DOHH2 (cell line): ENCODE measurements around the gene POLG.

Experiments
- H3F3A ChIP-seq: fragments of 200-600 bp; sonication (generic), shearing (Covaris generic); 2 replicates; pipeline ENCODE4 v1.6.0; 2016; ENCODE audit warnings: antibody characterized with exemption, mild to moderate bottlenecking; ENCODE audit not compliant: control insufficient read depth, insufficient read depth
- H3K27ac ChIP-seq: fragments of 200-600 bp; sonication (generic); 2 replicates; pipeline ENCODE4 v1.5.1; 2014; ENCODE audit warnings: low read depth, mild to moderate bottlenecking, low read length, moderate library complexity
- H3K27me3 ChIP-seq: fragments of 200-600 bp; sonication (generic); 2 replicates; pipeline ENCODE4 v1.6.1; 2014; ENCODE audit warnings: mild to moderate bottlenecking, low read length, mixed read lengths; ENCODE audit not compliant: control insufficient read depth
- H3K36me3 ChIP-seq: fragments of 200-600 bp; sonication (generic); 2 replicates; pipeline ENCODE4 v1.6.1; 2014; ENCODE audit warnings: mild to moderate bottlenecking, low read length, moderate library complexity, mixed read lengths; ENCODE audit not compliant: control insufficient read depth
- H3K4me1 ChIP-seq: fragments of 200-600 bp; sonication (generic); 2 replicates; pipeline ENCODE4 v1.6.1; 2014; ENCODE audit warnings: mild to moderate bottlenecking, low read length, mixed read lengths; ENCODE audit not compliant: control insufficient read depth
- H3K4me2 ChIP-seq: fragments of 200-600 bp; sonication (generic); 2 replicates; pipeline ENCODE4 v1.6.0; 2014; ENCODE audit warnings: mild to moderate bottlenecking, low read length, moderate library complexity
- H3K4me3 ChIP-seq: fragments of 200-600 bp; sonication (generic); 2 replicates; pipeline ENCODE4 v1.5.1; 2014; ENCODE audit warnings: mild to moderate bottlenecking, low read length, mixed read lengths
- H3K79me2 ChIP-seq: fragments of 200-600 bp; sonication (generic); 2 replicates; pipeline ENCODE4 v1.6.1; 2014; ENCODE audit warnings: mild to moderate bottlenecking, low read length, mixed read lengths; ENCODE audit not compliant: control insufficient read depth
- H3K9me2 ChIP-seq: fragments of 200-600 bp; sonication (generic); replicated peaks from 2 replicates; pipeline ENCODE4 v1.6.1; 2014; ENCODE audit warnings: mild to moderate bottlenecking, low read length, mixed read lengths; ENCODE audit not compliant: control insufficient read depth
- H3K9me3 ChIP-seq: fragments of 200-600 bp; sonication (generic); 2 replicates; pipeline ENCODE4 v1.6.1; 2014; ENCODE audit warnings: antibody characterized with exemption, low read length, mixed read lengths; ENCODE audit not compliant: control insufficient read depth, insufficient read depth
- H4K20me1 ChIP-seq: fragments of 200-600 bp; sonication (generic); 2 replicates; pipeline ENCODE4 v1.6.0; 2014; ENCODE audit warnings: low read depth, mild to moderate bottlenecking, antibody characterized with exemption, low read length, moderate library complexity; ENCODE audit not compliant: control insufficient read depth, insufficient read depth
- EZH2phosphoT487 ChIP-seq: fragments of 200-600 bp; sonication (generic); IDR thresholded peaks from 2 replicates; pipeline ENCODE4 v1.6.1; 2017; ENCODE audit warnings: borderline replicate concordance, mild to moderate bottlenecking, antibody characterized with exemption, low read length, moderate library complexity, mixed read lengths
- TF ChIP-seq, protein P1 (sequence below): fragments of 200-600 bp; sonication (generic); IDR thresholded peaks from one replicate; pipeline ENCODE4 v1.5.1; 2014; ENCODE audit warnings: antibody characterized with exemption, mild to moderate bottlenecking, low read depth, low read length; ENCODE audit not compliant: poor library complexity, severe bottlenecking

Gene POLG

DNA sequence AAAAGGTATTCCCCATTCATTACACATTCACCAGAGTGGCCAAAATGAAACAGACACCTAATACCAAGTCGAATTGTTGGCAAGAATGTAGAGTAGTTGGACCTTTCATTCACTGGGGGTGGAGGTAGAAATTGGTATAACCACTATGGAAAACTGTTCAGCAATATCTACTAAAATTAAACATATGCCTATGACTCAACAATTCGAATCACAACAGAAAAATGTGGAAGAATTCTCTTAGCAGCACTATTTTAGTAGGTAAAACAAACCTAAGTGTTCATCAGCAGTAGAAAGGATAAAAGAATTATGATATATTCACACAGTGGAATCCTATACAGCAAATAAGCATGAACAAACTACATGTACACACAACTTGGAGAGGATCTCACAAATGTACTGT, 30.6 kb downstream of the POLG start:
- H3K4me3 ChIP-seq, result no peak overlapping the region
- H3K4me1 ChIP-seq, result no peaks in the 10 kb centered on the region
- H3K9me3 ChIP-seq, result no peaks in the 10 kb centered on the region
- H3K4me2 ChIP-seq, result no peak overlapping the region
- no peaks in the 10 kb centered on the region for H3K9me2 ChIP-seq
- H3K27ac ChIP-seq, result no peak overlapping the region
- H3F3A ChIP-seq, result no peaks in the 10 kb centered on the region
- H3K79me2 ChIP-seq, result no peaks in the 10 kb centered on the region
- no peaks in the 10 kb centered on the region for H3K27me3 ChIP-seq
- peaks cover 94% of the 10 kb centered on the region for H3K36me3 ChIP-seq
- 0 out of 2 replicates have a peak, but pooled peaks cover 6% of the 10 kb centered on the region for H4K20me1 ChIP-seq
- no peak for TF ChIP-seq EZH2phosphoT487
- TF ChIP-seq, protein P1, sequence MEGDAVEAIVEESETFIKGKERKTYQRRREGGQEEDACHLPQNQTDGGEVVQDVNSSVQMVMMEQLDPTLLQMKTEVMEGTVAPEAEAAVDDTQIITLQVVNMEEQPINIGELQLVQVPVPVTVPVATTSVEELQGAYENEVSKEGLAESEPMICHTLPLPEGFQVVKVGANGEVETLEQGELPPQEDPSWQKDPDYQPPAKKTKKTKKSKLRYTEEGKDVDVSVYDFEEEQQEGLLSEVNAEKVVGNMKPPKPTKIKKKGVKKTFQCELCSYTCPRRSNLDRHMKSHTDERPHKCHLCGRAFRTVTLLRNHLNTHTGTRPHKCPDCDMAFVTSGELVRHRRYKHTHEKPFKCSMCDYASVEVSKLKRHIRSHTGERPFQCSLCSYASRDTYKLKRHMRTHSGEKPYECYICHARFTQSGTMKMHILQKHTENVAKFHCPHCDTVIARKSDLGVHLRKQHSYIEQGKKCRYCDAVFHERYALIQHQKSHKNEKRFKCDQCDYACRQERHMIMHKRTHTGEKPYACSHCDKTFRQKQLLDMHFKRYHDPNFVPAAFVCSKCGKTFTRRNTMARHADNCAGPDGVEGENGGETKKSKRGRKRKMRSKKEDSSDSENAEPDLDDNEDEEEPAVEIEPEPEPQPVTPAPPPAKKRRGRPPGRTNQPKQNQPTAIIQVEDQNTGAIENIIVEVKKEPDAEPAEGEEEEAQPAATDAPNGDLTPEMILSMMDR, result no peak

DNA sequence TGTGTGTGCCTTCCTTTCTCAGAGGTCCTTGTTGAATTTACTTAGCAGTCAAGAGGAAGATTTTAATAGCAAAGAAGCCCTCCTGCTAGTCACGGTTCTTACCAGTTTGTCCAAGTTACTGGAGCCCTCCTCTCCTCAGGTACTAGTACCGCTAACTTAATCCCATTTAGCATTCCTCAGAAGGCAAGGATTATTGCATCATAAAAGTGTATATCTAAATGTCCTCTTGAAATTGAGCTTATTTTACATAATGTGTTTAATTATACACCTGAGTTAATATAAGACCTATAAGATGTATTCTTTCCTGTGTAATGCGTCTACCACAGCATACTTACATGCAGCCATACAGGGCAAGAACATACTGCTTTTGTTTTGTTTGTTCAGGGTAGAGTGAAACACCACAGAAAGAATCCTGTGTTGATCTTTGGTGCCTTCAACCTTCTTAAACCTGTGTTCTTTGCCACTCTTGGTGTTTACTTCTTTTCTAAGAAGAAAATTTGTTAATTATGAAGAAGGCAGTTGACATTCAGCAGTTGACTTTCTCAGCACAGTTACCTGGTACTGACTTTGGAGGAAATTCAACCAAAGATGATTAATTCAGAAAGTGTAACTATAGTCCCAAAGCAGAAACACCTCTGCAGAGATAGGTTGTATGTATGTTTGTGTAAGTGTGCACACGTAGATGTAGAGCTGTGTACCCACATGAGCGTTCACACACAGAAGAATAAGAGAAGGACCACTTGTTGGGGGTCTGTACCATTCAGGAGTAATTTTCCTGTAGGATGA, 33.1 kb downstream of the POLG start:
- Histone ChIP-seq H3K4me2 (no peak overlapping the region), H3F3A (peaks cover 5% of the 10 kb centered on the region; the same call in 1 of the 2 replicates), H3K27ac (no peak overlapping the region), H3K4me1 (no peaks in the 10 kb centered on the region), H3K9me3 (no peaks in the 10 kb centered on the region), H3K36me3 (peaks cover 76% of the 10 kb centered on the region), H4K20me1 (0 out of 2 replicates have a peak, but pooled peaks cover 6% of the 10 kb centered on the region), H3K27me3 (no peaks in the 10 kb centered on the region), H3K9me2 (no peaks in the 10 kb centered on the region), H3K4me3 (no peak overlapping the region), H3K79me2 (no peaks in the 10 kb centered on the region)
- TF ChIP-seq EZH2phosphoT487, result no peak
- TF ChIP-seq, protein P1, result no peak

DNA sequence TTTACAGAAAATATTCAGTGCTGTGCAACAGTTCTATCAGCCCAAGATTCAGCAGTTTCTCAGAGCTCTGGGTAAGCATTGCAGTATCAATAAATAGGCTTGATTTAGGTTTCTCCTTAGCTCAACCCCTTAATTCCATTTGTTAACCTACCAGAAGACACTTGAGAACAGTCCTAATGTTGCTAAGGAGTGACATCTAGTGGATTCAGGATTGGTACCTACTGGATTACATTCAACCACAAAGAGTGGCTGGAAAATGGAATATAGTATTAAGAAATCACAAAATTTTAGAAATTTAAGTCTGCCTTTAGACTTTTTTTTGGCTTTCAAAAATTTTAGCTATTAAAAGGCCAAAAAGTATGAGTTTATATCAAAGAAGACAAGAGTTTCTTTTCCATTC, 34.7 kb downstream of the POLG start:
- Histone ChIP-seq H4K20me1 (0 out of 2 replicates have a peak, but pooled peaks cover 6% of the 10 kb centered on the region), H3K9me2 (no peaks in the 10 kb centered on the region), H3K9me3 (no peaks in the 10 kb centered on the region), H3K4me1 (no peaks in the 10 kb centered on the region), H3F3A (peaks cover 5% of the 10 kb centered on the region; the same call in 1 of the 2 replicates), H3K4me3 (no peak overlapping the region), H3K4me2 (no peak overlapping the region), H3K27me3 (no peaks in the 10 kb centered on the region), H3K36me3 (peaks cover 64% of the 10 kb centered on the region), H3K27ac (no peak overlapping the region), H3K79me2 (no peaks in the 10 kb centered on the region)
- TF ChIP-seq, protein P1, result no peak
- no peak for TF ChIP-seq EZH2phosphoT487
